Effector memory CD8-positive, alpha-beta T cell (primary cell): Measurements from ENCODE around the gene FAM89A.
A peak's percentile ranks its signal among the peaks of the same experiment; 100 is the strongest.
"Not testable (repeated sequence)": the region's sequence is repeated elsewhere in the genome, so short reads cannot be mapped to it uniquely, and the experiment has no call there.

Experiments
- ATAC-seq: fragments of 150-1000 bp; cut with Tn5 transposase; replicated peaks from 2 replicates; pipeline ENCODE4 v1.10.0; 2021; ENCODE audit warnings: mild to moderate bottlenecking, moderate library complexity
- DNase-seq, 3 experiments: peaks; one replicate each; pipeline ENCODE4 v3.0.0; 2021
- H3K27ac Mint-ChIP-seq, 2 donors: one replicate each; pipeline ENCODE4 v1.8.0; 2022; ENCODE audit warnings: mild to moderate bottlenecking in 2 of 2, mixed read lengths in 2 of 2, moderate library complexity in 2 of 2
- H3K27me3 Mint-ChIP-seq, 2 donors: one replicate each; pipeline ENCODE4 v1.8.0; 2022; ENCODE audit warnings: mixed read lengths in 2 of 2
- H3K36me3 Mint-ChIP-seq: one replicate; pipeline ENCODE4 v1.8.0; 2022; ENCODE audit warnings: mild to moderate bottlenecking, moderate library complexity, mixed read lengths; ENCODE audit not compliant: insufficient read depth
- H3K4me1 Mint-ChIP-seq, 2 donors: one replicate each; pipeline ENCODE4 v1.8.0; 2022; ENCODE audit warnings: low read depth in 2 of 2, mixed read lengths in 2 of 2
- H3K4me3 Mint-ChIP-seq, 2 donors: one replicate each; pipeline ENCODE4 v1.8.0; 2022; ENCODE audit warnings: mild to moderate bottlenecking in 2 of 2, mixed read lengths in 2 of 2, moderate library complexity in 2 of 2
- H3K9me3 Mint-ChIP-seq, 2 donors: one replicate each; pipeline ENCODE4 v1.8.0; 2022; ENCODE audit warnings: mixed read lengths in 2 of 2

Gene FAM89A

GRCh38 chr1:230985711-230986110, 54.3 kb downstream of the FAM89A start:
- Mint-ChIP-seq H3K9me3 (no peaks in the 10 kb centered on the region), H3K27me3 (no peaks in the 10 kb centered on the region), H3K4me3 (no peak overlapping the region), H3K4me1 (peaks cover 2 to 8% of the 10 kb centered on the region in 2 donors), H3K36me3 (peaks cover 14% of the 10 kb centered on the region), H3K27ac (no peak overlapping the region)
- DNase-seq (no peak), ATAC-seq (no peak)

GRCh38 chr1:230984622-230985515, 55.2 kb downstream of the FAM89A start:
- H3K27me3 Mint-ChIP-seq, ATAC-seq: not testable (repeated sequence)

GRCh38 chr1:230983811-230984210, 56.2 kb downstream of the FAM89A start:
- ATAC-seq (no peak), DNase-seq (no peak)
- no peaks in the 10 kb centered on the region for H3K9me3 Mint-ChIP-seq
- H3K27ac Mint-ChIP-seq: peak overlapping the region in 1 of 2 donors; percentile 49
- no peak overlapping the region for H3K4me3 Mint-ChIP-seq
- H3K27me3 Mint-ChIP-seq: no peaks in the 10 kb centered on the region
- H3K4me1 Mint-ChIP-seq: peaks cover 8 to 17% of the 10 kb centered on the region in 2 donors
- H3K36me3 Mint-ChIP-seq: peaks cover 9% of the 10 kb centered on the region

More at GRCh38 chr1:230984622-230985515, 55.2 kb downstream of the FAM89A start:
- peak overlapping the region in 1 of 2 donors; percentile 49 for H3K27ac Mint-ChIP-seq
- DNase-seq, H3K4me1 Mint-ChIP-seq, H3K9me3 Mint-ChIP-seq, H3K4me3 Mint-ChIP-seq, H3K36me3 Mint-ChIP-seq: not testable (repeated sequence)

- Mint-ChIP-seq H3K27me3 (no peaks in the 10 kb centered on the region), H3K4me1 (peaks cover 9 to 19% of the 10 kb centered on the region in 2 donors), H3K36me3 (peaks cover 11% of the 10 kb centered on the region), H3K4me3 (no peak overlapping the region), H3K27ac (no peak overlapping the region), H3K9me3 (no peaks in the 10 kb centered on the region)
- DNase-seq: no peak
- ATAC-seq: no peak
Measured at GRCh38 chr1:230982696-230983095, 57.4 kb downstream of the FAM89A start.

DNA sequence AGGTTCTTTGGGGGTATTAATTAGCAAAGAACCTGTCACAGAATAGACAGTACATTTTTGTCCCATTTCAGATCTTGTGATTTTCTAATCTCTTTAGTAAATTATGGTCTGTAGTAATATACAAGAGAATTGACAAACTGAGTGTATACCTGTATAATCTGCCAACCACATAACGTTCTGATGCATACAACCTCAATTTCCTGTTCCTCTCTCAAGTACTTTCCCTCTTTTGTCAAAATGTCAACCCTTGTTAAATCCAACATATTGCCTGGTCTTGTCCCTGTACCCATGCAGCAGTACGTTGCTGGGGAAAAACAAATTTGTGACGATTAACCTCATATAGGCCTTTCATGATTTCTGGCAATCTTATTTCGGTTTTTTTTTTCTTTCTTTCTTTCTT, 60.1 kb downstream of the FAM89A start:
- ATAC-seq (no peak), DNase-seq (no peak)
- peak overlapping the region; percentile 93 to 95 for H3K27ac Mint-ChIP-seq
- peaks cover 27% of the 10 kb centered on the region for H3K36me3 Mint-ChIP-seq
- peaks cover 19 to 35% of the 10 kb centered on the region in 2 donors for H3K4me1 Mint-ChIP-seq
- no peaks in the 10 kb centered on the region for H3K9me3 Mint-ChIP-seq
- H3K4me3 Mint-ChIP-seq: peak overlapping the region in 1 of 2 donors; percentile 94
- no peaks in the 10 kb centered on the region for H3K27me3 Mint-ChIP-seq

GRCh38 chr1:230979389-230979716, 60.7 kb downstream of the FAM89A start:
- Mint-ChIP-seq H3K27ac (peak overlapping the region; percentile 93 to 95), H3K27me3 (no peaks in the 10 kb centered on the region), H3K9me3 (no peaks in the 10 kb centered on the region), H3K4me3 (peak overlapping the region in 1 of 2 donors; percentile 94), H3K4me1 (peaks cover 23 to 36% of the 10 kb centered on the region in 2 donors), H3K36me3 (peaks cover 30% of the 10 kb centered on the region)
- DNase-seq (no peak), ATAC-seq (no peak)

GRCh38 chr1:230978491-230979388, 61.3 kb downstream of the FAM89A start, which contains the start of the genes ARV1 and TTC13:
TSS of gene ARV1 (plus strand) at chr1:230979094. CDS start at chr1:230979106, 12 bp downstream.
TSS of gene TTC13 (minus strand) at chr1:230978861. CDS start at chr1:230978830, 31 bp downstream.
- Mint-ChIP-seq H3K4me3 (peak within 1 kb of the TSS; percentile 85 to 94), H3K4me1 (peaks cover 28 to 38% of the 10 kb centered on the region in 2 donors), H3K36me3 (peaks cover 27% of the 10 kb centered on the region), H3K27ac (peak within 1 kb of the TSS; percentile 94 to 95), H3K9me3 (no peaks in the 10 kb centered on the region), H3K27me3 (no peaks in the 10 kb centered on the region)
- ATAC-seq (peak; percentile 87), DNase-seq (peak; percentile 92 to 94 (median 93))

DNA sequence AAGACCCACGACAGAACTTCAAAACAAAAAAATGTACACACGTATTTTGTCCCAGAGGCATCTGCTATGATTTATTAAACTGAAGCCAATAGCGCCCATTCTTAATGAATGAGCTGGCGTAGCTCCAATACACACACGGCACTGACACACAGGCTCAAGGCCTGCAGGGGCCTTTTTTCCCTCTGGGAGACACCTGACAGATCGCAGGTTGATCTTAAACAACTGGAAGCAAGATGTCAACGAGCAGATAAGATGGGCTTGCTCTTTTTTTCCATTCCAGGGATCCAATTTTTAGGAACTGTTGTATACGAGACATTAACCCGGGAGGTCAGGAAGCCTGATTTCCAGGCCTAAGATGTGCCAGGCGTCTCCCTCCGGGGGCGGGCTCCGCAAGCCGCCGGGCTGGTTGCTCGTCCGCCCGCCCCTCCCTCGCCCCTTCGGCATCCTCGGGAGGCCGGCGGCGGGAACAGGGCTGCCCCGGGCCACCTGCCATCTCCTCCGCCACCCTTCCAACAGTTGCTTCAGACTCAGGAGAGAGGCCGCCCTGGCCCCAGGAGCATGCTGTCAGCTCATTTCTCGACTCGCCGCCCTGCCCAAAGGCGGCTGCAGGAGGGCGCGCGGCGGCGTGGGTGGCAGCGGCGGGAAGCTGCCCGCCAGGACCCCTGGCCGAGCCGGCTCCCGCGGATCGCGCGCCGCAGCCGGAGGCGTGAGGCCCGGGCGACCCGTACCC, 62.1 kb downstream of the FAM89A start:
- H3K27me3 Mint-ChIP-seq: no peaks in the 10 kb centered on the region
- DNase-seq (peak; percentile 6 to 15 (median 13)), ATAC-seq (no peak)
- no peaks in the 10 kb centered on the region for H3K9me3 Mint-ChIP-seq
- H3K4me1 Mint-ChIP-seq: peaks cover 34 to 43% of the 10 kb centered on the region in 2 donors
- peak overlapping the region; percentile 94 to 95 for H3K27ac Mint-ChIP-seq
- H3K4me3 Mint-ChIP-seq: peak overlapping the region; percentile 85 to 91
- peaks cover 27% of the 10 kb centered on the region for H3K36me3 Mint-ChIP-seq

- Mint-ChIP-seq H3K36me3 (peaks cover 27% of the 10 kb centered on the region), H3K9me3 (no peaks in the 10 kb centered on the region), H3K27ac (peak overlapping the region; percentile 94 to 95), H3K27me3 (no peaks in the 10 kb centered on the region), H3K4me1 (peaks cover 42 to 51% of the 10 kb centered on the region in 2 donors), H3K4me3 (peak overlapping the region; percentile 85 to 91)
- ATAC-seq (peak; percentile 33), DNase-seq (peak; percentile 28 to 35 (median 28))
Measured at GRCh38 chr1:230976825-230977747, 63.0 kb downstream of the FAM89A start.

- H3K4me3 Mint-ChIP-seq: peak overlapping the region; percentile 44 to 85
- H3K4me1 Mint-ChIP-seq: peaks cover 49 to 56% of the 10 kb centered on the region in 2 donors
- peak overlapping the region; percentile 41 to 94 for H3K27ac Mint-ChIP-seq
- no peak for DNase-seq
- ATAC-seq: no peak
- H3K9me3 Mint-ChIP-seq: no peaks in the 10 kb centered on the region
- H3K36me3 Mint-ChIP-seq: peaks cover 27% of the 10 kb centered on the region
- H3K27me3 Mint-ChIP-seq: no peaks in the 10 kb centered on the region
Measured at GRCh38 chr1:230976360-230976759, 63.7 kb downstream of the FAM89A start.

DNA sequence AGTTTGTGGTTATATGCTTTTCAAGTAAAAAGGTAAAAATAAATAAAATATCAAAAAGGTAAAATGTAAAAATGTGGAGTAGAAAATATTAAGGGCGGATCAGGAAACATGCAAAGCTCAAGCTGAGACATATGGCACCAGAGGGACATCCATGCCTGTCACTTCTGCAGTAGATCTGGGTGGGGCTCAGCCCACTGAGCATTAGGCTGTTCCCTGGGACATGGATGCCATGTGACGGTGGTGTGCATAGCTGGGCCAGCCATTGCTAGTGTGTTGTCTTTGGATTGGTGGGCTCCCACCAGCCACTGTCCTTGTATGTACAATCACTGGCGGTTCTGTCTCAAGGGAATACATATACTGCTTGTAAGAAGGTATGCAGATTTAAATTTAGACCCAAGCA, 64.4 kb downstream of the FAM89A start:
- H3K4me1 Mint-ChIP-seq: peaks cover 51 to 56% of the 10 kb centered on the region in 2 donors
- ATAC-seq (no peak), DNase-seq (no peak)
- peak overlapping the region; percentile 41 to 94 for H3K27ac Mint-ChIP-seq
- H3K9me3 Mint-ChIP-seq: no peaks in the 10 kb centered on the region
- peaks cover 27% of the 10 kb centered on the region for H3K36me3 Mint-ChIP-seq
- H3K4me3 Mint-ChIP-seq: peak overlapping the region in 1 of 2 donors; percentile 85
- H3K27me3 Mint-ChIP-seq: no peaks in the 10 kb centered on the region

DNA sequence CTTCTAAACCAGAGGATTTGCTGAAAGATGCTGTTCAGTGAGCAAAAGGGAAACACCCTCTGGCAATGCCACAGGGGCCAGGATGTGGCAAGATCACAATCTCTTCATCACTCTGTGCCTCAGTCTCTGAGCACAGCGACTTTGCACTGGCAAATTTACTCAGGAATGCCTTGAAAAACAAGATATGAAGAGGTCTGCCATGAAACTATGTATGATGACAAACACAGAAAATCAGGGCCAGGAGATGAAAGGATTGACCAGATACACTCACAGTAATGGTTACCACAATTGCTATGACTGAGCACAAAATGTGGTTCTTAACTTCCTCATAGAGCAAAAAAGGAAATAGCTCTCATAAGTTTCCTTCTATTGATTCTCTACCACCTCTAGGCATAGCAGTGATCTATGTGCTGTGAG, 67.2 kb downstream of the FAM89A start:
- H3K4me3 Mint-ChIP-seq: peak overlapping the region; percentile 61 to 62
- no peaks in the 10 kb centered on the region for H3K9me3 Mint-ChIP-seq
- H3K36me3 Mint-ChIP-seq: peaks cover 20% of the 10 kb centered on the region
- peak overlapping the region; percentile 74 to 77 for H3K27ac Mint-ChIP-seq
- peaks cover 56 to 75% of the 10 kb centered on the region in 2 donors for H3K4me1 Mint-ChIP-seq
- DNase-seq: peak; percentile 47 to 59 (median 54)
- ATAC-seq: peak; percentile 77
- H3K27me3 Mint-ChIP-seq: no peaks in the 10 kb centered on the region
